GM19351 (cell line): ENCODE results near the gene TPSG1.
"Not testable (repeated sequence)": the region's sequence is repeated elsewhere in the genome, so short reads cannot be mapped to it uniquely, and the experiment has no call there.

ENCODE experiments used
- ATAC-seq: cut with Tn5 transposase; IDR thresholded peaks from one replicate; pipeline ENCODE4 v1.9.1; 2021; ENCODE audit warnings: mild to moderate bottlenecking, moderate library complexity; ENCODE audit not compliant: unreplicated experiment

Gene TPSG1

DNA sequence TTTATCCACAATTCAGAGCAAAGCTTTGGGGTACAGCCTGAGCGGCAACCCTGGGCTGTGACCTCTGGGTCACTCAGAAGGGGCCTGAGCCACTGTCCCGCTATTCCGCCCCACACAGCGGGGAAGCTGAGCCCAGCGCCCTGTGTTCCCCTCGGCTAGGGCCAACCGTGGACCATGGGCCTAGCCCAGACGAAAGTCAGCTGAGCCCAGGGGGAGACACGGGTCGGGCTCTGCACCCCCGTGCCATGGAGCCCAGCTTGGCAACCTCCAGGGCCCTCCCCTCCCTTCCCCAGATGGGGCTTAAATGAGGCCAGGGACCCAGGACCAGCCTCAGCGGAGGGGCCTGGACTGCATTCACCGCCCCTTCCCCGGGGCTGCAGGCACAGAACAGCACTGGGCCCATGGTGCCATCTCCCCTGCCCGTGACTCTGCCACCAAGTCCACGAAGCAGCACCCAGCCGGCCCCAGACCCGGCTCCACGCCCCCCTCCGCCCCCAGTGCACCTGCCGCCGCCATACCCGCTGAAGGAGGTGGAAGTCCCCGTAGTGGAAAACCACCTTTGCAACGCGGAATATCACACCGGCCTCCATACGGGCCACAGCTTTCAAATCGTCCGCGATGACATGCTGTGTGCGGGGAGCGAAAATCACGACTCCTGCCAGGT lies 32.6 kb upstream of the TPSG1 start:
- ATAC-seq = no peak

DNA sequence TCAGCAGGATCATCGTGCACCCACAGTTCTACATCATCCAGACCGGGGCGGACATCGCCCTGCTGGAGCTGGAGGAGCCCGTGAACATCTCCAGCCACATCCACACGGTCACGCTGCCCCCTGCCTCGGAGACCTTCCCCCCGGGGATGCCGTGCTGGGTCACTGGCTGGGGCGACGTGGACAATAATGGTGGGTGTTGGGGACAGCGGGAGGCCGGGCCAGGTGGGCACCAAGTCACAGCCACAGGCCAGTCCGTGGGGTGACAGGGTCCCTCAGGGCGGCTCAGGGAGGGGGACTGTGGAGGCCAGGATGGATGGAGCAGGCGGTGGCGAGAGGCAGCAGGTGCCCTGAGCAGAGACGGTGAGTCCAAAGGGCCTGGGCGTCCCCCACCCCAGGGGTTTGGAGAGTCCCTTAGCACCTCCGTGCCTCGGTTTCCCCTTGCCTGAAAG lies 31.8 kb upstream of the TPSG1 start:
- no peak for ATAC-seq

DNA sequence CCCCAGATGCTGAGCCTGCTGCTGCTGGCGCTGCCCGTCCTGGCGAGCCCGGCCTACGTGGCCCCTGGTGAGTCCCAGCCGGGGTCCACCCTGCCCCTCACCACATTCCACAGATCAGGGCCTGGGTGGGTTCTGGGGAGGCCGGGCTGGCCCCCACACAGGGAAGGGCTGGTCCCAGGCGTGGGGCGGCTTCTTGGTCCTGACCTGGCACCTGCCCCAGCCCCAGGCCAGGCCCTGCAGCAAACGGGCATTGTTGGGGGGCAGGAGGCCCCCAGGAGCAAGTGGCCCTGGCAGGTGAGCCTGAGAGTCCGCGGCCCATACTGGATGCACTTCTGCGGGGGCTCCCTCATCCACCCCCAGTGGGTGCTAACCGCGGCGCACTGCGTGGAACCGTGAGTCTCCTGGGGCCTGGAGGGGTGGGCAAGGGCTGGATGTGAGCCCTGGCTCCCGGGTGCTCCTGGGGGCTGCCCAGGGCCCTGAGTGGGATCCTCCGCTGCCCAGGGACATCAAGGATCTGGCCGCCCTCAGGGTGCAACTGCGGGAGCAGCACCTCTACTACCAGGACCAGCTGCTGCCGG lies 31.3 kb upstream of the TPSG1 start:
- ATAC-seq = not testable (repeated sequence)

DNA sequence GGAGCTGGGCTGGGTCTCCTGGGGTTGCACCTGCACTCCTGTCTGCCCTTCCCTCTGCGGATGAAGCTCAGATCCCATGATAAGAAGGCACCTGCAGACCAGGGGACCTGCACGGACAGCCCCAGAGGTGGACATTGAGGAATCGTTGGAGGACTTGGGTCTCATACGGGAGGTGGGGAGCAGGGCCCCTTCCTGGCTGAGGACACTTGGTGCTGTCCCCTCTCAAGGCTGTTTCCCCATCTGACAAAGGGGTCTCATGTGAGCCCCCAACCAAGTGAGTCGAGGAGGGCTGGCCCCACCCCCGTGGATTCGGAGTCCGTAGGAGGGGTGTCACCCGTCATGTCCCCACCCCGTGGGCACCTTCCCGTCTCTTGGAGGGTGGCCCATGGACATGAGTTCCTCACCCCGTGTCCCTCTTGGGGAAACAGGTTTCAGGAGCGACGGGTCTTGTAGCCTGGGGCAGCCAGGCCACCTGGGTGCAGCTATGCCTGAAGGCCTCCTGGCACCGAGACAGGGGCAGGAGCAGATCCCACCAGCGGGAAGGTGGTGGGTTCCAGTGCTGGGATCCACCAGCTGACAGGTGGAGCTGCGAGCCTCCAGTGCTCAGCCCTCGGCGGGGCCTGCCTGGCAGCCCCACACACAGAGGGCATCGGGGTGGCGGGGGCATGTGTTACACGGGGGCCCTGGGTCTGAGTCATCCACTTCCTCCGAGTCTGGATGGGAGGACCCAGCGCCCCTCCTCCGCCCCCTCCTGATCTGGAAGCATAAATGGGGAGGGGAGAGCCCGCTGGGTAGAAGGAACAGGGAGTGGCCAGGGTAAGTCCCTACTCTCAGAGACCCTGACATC lies 30.4 kb upstream of the TPSG1 start, which contains the start of gene TPSD1:
Gene TPSD1 (plus strand): TSS at position 794 of the 847 bp plus-strand sequence. CDS start 212 bp downstream, outside the sequence.
- ATAC-seq = not testable (repeated sequence)

DNA sequence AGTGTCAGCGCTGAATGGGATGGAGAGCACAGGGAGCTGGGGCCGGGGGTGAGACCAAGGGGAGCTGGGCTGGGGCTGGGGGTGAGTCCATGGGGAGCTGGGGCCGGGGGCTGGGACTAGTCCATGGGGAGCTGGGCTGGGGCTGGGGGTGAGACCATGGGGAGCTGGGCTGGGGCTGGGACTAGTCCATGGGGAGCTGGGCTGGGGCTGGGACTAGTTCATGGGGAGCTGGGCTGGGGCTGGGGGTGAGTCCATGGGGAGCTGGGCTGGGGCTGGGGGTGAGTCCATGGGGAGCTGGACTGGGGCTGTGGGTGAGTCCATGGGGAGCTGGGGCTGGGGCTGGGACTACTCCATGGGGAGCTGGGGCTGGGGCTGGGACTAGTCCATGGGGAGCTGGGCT lies 29.8 kb upstream of the TPSG1 start:
- ATAC-seq = not testable (repeated sequence)

- ATAC-seq = not testable (repeated sequence)
Observed at GRCh38 chr16:1253701-1254364, 28.8 kb upstream of the TPSG1 start.

DNA sequence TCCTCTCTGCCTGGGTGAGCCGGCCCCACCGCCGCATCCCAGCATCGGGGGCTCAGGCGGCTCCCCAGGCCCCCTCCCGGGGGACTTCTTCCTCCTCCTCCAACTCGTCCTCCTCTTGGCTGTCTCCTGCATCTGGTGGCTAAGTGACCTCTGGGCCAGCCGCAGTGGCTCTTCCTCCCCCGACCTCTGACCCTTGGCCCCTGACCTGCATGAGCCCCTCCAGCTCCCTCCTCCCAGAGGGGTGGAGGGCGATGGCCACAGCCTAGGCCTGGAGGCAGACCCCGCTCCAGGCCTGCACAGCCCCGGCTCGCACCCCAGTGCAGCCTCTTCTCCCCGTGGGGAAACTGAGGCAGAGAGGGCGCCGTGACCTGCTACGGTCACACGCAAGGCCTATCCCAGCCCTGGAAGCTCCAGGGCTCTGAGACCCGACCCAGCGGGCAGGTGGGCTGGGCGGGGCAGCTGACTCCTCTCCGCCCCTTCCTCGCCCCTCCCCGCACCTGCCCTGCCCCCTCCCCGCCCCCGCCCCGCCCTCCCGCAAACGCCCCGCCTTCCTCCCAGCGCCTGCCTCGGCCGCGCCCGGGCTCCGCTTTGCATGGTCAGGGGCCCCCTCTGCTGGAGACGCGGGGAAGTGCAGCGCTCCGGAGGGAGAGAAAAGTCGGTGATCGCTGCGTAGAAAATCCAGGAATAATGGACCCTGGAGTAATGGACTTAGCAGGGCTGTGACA lies 24.1 kb upstream of the TPSG1 start:
- not testable (repeated sequence) for ATAC-seq

- ATAC-seq = not testable (repeated sequence)
Observed at GRCh38 chr16:1247903-1248537, 23.0 kb upstream of the TPSG1 start.

DNA sequence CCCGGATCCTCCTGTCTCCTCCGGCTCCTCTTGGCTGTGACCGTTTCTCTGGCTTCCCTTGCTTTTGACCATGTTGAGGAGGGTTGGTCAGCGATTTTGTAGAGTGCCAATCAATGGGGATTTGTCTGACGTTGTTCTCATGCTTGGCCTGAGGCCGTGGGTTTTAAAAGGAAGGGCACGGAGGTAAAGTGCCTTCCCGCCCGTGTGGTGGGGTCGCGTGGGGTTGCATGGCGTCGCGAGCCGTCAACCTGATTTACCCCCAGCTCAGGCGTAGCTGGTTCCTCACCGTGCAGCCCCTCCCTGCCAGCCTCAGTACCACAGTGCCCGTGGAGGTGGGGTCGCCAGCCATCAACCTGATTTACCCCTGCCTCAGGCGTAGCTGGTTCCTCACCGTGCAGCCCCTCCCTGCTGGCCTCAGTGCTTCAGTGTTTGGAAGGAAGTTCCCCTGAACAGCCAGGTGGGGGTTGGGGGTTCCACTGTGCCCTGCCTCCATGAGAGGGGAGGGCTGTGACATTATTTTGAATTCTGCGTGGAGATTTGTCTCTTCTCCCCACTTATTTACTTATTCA lies 20.5 kb upstream of the TPSG1 start:
- ATAC-seq = no peak

- no peak for ATAC-seq
Observed at GRCh38 chr16:1244881-1245280, 19.8 kb upstream of the TPSG1 start.

GRCh38 chr16:1243907-1244850 lies 19.1 kb upstream of the TPSG1 start:
- not testable (repeated sequence) for ATAC-seq

GRCh38 chr16:1243363-1243762 lies 18.3 kb upstream of the TPSG1 start:
- not testable (repeated sequence) for ATAC-seq

GRCh38 chr16:1241081-1241480 lies 16.0 kb upstream of the TPSG1 start:
- ATAC-seq = not testable (repeated sequence)

- ATAC-seq = not testable (repeated sequence)
Observed at GRCh38 chr16:1240436-1240835, 15.4 kb upstream of the TPSG1 start, which contains the start of gene TPSAB1. Gene TPSAB1 (plus strand): TSS chr16:1240705. CDS start chr16:1240939, 234 bp downstream.

- ATAC-seq = not testable (repeated sequence)
Observed at GRCh38 chr16:1239575-1239974, 14.5 kb upstream of the TPSG1 start.

- ATAC-seq = not testable (repeated sequence)
Observed at GRCh38 chr16:1238909-1239308, 13.8 kb upstream of the TPSG1 start.

GRCh38 chr16:1237990-1238389 lies 12.9 kb upstream of the TPSG1 start:
- no peak for ATAC-seq

- not testable (repeated sequence) for ATAC-seq
Observed at GRCh38 chr16:1236659-1237058, 11.6 kb upstream of the TPSG1 start.
